Neutrophil (primary cell): ENCODE measurements around the gene KCNJ12.

Experiments used
- H3K27ac ChIP-seq: fragments of 200-600 bp; sonication (generic); 2 replicates; pipeline ENCODE4 v1.5.1; 2016; ENCODE audit warnings: mild to moderate bottlenecking, moderate library complexity
- H3K27me3 ChIP-seq: fragments of 200-600 bp; sonication (generic); 2 replicates; pipeline ENCODE4 v1.6.0; 2016; ENCODE audit warnings: mild to moderate bottlenecking
- H3K36me3 ChIP-seq: fragments of 200-600 bp; sonication (generic); 2 replicates; pipeline ENCODE4 v1.5.1; 2017
- H3K4me1 ChIP-seq, 2 experiments: fragments of 200-600 bp in 1 of 2; sonication (generic) in 1 of 2; 1 replicate in 1 of 2; 2 replicates in 1 of 2; pipeline versions ENCODE4 v1.5.1 to v1.6.1; 2013 to 2016; ENCODE audit warnings: low read depth in 1 of 2, low read length in 1 of 2, mild to moderate bottlenecking in 1 of 2, moderate library complexity in 1 of 2; ENCODE audit not compliant: control insufficient read depth in 1 of 2, insufficient read depth in 1 of 2
- H3K4me3 ChIP-seq, 2 experiments: fragments of 200-600 bp in 1 of 2; sonication (generic) in 1 of 2; 1 replicate in 1 of 2; 2 replicates in 1 of 2; pipeline ENCODE4 v1.5.1; 2013 to 2016; ENCODE audit warnings: low read depth in 1 of 2, low read length in 1 of 2, mild to moderate bottlenecking in 1 of 2, moderate library complexity in 1 of 2
- H3K9me3 ChIP-seq: fragments of 200-600 bp; sonication (generic); 2 replicates; pipeline ENCODE4 v1.5.1; 2016
- CTCF ChIP-seq: fragments of 200-600 bp; sonication (generic); IDR thresholded peaks from 2 replicates; pipeline ENCODE4 v1.5.1; 2016; ENCODE audit warnings: antibody characterized with exemption

Gene KCNJ12

DNA sequence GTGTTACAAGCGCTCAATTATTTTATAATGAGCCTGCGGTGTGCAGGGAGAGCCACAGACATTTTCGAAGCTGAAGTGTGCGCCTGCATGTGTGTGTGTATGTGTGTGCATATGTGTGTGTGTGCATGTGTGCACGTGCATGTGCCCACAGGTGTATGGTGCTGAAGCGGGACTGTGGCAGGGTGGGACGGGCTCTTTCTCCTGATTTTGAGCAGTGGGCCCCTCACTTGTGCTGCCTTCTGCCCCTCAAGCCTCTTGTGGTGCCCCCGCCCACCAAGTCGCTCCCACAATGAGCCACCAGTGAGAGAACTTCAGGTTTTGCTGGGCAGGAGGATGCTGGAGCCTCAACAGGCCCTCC lies 16.7 kb upstream of the KCNJ12 start:
- peaks cover 14% of the 10 kb centered on the region for H3K27me3 ChIP-seq
- no peak overlapping the region for H3K4me3 ChIP-seq

GRCh38 chr17:21360048-21360447 lies 16.1 kb upstream of the KCNJ12 start:
- no peaks in the 10 kb centered on the region for H3K36me3 ChIP-seq
- no peak for TF ChIP-seq CTCF
- H3K9me3 ChIP-seq: no peaks in the 10 kb centered on the region
- H3K27me3 ChIP-seq: peaks cover 14% of the 10 kb centered on the region
- no peak overlapping the region for H3K4me3 ChIP-seq
- H3K27ac ChIP-seq: no peak overlapping the region
- H3K4me1 ChIP-seq: no peaks in the 10 kb centered on the region

More for the DNA sequence above, 16.7 kb upstream of the KCNJ12 start:
- H3K9me3 ChIP-seq: no peaks in the 10 kb centered on the region
- H3K27ac ChIP-seq: no peak overlapping the region
- H3K36me3 ChIP-seq: no peaks in the 10 kb centered on the region
- no peaks in the 10 kb centered on the region for H3K4me1 ChIP-seq
- no peak for TF ChIP-seq CTCF

DNA sequence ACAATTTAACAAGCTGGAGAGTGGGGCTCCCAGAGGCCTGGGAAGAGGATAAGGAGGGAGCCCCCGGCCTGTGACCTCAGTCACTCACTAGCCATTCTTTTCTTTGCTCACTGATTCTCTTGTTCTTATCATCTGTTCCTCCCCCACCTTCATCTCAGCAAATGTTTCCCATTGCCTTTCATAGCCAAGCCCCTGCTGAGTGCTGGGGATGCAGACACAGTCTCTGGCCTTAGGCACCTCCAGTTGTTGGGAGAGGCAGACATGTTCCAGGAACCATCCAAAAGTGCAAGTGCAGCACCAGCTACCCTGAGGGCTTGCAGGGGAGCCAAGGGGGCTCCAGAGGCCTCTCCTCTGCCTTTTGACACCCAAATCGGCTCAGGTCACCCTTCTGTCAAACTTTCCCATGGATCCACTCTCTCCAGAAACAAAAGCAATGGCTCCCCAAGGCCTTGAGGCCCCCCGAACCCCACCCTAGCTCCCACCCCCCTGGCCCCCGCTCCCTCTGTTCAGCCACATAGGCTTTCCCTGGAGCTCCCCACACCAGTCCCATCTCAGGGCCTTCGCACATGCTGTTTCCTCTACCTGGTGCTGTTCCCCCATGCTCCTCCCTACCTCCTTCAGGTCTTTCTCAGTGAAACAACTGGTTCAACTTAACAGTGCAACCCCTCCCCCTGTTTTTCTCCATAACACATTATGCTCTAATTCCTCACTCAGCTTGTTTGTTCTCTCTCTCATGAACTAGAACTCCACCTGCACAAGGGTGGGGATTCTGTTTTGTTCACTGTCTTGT lies 14.9 kb upstream of the KCNJ12 start:
- Histone ChIP-seq H3K36me3 (no peaks in the 10 kb centered on the region), H3K27ac (no peak overlapping the region), H3K27me3 (peaks cover 14% of the 10 kb centered on the region), H3K4me1 (no peaks in the 10 kb centered on the region), H3K4me3 (no peak overlapping the region), H3K9me3 (no peaks in the 10 kb centered on the region)
- no peak for TF ChIP-seq CTCF

DNA sequence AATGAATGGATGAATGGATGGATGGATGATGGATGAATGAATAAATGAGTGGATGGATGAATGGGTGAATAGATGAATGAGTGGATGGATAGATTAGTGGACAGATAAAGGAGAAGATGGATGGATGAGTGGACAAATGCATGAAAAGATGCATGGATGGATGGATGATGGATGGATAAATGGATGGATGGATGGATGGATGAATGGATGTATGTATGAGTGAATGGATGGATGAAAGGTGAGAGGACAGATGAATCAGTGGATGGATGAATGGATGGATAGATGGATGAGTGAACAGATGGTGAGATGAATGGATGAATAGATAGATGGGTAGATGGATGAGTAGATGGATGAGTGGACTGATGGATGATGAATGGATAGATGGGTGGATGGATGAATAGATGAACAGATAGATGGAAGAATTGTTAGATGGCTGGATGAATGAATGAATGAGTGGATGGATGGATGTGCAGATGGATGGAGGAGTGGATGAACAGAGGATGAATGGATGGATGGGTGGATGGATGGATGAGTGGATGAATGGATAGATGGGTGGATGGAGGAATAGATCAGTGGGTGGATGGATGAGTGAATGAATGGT lies 13.7 kb upstream of the KCNJ12 start:
- Histone ChIP-seq H3K27ac (no peak overlapping the region), H3K27me3 (peaks cover 14% of the 10 kb centered on the region), H3K4me3 (no peak overlapping the region), H3K36me3 (no peaks in the 10 kb centered on the region), H3K4me1 (no peaks in the 10 kb centered on the region), H3K9me3 (no peaks in the 10 kb centered on the region)
- no peak for TF ChIP-seq CTCF

DNA sequence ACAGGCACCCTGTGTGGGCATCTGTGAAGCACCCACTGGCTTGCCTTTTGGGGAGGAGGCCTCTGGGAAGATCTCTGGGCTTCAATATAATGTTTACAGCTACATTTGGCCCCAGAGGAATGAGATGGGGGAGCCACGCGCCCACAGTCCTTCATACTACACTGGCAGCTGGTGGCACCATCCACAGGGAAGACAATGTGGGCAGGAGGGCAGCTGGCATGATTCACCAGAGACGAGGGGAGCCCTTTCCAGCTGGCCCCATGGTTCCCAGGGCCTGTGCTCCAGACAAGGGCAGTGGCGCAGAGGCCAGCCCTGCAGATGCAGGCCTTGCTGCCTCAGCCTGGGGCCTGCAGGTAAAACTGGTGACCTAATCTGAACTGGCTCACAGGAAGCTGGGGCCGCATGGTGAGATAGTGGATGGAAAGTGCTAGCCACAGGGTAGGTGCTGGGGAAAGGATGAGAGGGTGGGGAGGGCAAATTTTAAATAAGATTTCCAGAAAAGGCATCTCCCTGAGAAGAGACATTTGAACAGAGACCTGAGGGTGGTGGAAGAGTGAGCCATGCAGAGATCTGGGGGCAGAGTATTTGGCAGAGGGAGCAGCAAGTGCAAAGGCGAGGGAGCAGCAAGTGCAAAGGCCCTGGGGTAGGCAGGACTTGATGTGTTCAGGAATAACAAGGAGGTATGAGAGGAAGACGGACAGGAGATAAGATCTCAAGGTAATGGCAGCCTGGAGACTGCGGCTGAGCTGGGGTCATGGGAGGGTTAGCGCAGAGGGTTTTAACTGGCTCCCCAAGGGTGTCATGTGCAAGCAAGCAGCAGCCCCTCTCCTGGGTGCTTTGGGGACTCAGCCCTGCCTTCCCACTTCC lies 12.1 kb upstream of the KCNJ12 start:
- H3K36me3 ChIP-seq: no peaks in the 10 kb centered on the region
- no peaks in the 10 kb centered on the region for H3K9me3 ChIP-seq
- H3K27me3 ChIP-seq: peaks cover 14% of the 10 kb centered on the region
- no peaks in the 10 kb centered on the region for H3K4me1 ChIP-seq
- H3K4me3 ChIP-seq: no peak overlapping the region
- H3K27ac ChIP-seq: no peak overlapping the region
- TF ChIP-seq CTCF: no peak
